EL (cell line): ENCODE measurements around the gene KIF19.

Experiments used
- DNase-seq: peaks from one replicate; pipeline ENCODE4 v3.0.0-alpha.2; 2016

Gene KIF19

DNA sequence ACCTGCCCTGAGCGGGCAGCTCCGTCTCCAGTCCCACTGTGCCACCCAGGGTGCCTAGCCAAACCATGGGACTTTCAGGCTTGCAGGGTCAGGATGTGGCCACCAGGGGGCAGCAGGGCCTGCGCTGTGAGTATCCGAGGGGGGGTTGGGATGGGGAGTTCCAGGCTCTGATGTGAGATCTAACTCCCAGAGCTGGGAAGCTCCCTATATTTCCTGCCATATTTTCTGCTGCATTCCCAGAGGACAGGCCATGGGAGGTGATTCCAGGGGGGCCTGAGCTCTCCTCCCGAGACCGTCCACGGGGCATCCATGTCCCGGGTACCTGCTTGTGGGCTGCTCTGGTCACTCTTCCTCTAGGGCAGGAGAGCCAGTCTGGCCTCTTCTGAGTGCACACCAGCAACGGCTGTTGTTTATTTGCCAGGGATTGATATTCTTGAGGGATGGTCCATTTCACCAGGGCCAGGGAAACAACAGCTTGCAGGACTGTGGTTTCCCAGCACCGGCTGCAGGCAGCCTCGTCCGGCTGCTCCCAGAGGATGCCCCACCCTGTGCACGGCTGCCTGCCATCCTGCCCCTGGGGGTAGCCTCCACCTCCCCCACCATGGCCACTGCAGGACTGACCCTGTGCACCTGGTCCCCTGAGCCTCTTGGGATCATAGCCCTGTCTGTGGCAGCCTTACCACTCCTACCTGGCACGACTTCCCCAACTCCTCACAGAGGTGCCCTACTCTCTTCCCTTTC lies 42.5 kb downstream of the KIF19 start:
- peak; percentile 45 for DNase-seq

DNA sequence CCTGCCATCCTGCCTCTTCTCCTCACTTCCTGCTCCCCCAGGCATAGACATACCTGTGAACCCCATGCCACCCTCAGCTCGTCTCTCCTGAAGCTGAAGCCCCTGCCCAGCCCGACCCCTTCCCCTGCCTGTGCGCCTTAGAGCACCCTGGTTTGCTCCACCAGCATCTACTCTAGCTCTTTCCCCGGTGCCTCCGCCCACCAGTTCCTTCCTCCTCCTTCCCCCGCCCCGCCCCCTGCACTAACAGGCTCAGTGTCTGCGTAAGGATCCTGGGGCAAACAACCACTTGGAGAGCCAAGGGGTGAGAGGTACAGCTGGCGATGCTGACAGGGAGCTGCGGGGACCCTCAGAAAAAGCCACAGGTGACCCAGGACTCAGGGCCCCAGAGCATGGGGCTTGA lies 43.2 kb downstream of the KIF19 start:
- no peak for DNase-seq

DNA sequence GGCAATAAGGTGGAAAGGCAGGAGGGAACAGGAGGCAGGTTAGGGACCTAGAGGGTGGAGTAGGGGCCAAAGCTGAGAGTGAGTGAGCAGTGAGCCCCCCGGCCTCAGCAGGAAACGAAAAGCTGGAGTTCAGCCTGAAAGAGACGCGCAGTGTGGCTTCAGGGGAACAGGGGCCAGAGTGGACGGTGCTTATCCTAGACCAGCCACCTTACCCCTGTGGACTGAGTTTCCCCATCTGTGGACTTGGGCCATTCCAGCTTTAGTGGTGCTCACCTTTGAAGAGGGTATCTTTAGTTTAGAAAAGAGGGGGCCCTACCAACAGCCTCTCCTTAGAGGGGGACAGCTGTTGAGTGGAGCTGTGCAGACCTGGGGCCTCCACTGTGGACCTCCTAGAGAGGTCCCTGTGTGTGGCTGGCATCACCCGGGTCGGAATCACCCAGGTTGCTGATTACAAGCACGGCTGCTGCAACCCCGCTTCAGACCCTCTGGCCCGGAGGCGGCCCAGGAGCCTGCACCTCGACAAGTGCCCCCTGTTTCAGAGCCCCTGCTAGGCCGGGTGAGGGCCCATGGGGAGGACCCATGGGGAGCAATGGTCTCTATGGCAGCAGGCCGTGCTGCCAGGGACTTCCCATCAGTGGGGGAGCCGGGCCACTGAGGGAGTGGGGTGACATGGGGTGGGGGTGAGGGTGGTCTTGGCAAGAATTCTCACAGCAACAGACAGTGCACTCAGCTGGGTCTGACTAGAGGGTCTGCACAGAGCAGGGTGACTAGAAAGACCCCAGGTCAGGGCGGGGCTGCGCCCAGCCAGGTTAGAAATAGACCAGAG lies 43.9 kb downstream of the KIF19 start:
- no peak for DNase-seq

DNA sequence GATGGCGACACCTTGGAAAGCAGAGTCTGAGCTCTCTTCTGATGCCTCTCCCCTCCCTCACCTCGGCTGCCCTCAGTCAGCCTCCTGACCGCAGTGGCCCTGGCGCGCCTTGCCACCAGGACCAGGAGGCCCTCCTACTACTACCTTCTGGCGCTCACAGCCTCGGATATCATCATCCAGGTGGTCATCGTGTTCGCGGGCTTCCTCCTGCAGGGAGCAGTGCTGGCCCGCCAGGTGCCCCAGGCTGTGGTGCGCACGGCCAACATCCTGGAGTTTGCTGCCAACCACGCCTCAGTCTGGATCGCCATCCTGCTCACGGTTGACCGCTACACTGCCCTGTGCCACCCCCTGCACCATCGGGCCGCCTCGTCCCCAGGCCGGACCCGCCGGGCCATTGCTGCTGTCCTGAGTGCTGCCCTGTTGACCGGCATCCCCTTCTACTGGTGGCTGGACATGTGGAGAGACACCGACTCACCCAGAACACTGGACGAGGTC lies 45.7 kb downstream of the KIF19 start:
- no peak for DNase-seq

DNA sequence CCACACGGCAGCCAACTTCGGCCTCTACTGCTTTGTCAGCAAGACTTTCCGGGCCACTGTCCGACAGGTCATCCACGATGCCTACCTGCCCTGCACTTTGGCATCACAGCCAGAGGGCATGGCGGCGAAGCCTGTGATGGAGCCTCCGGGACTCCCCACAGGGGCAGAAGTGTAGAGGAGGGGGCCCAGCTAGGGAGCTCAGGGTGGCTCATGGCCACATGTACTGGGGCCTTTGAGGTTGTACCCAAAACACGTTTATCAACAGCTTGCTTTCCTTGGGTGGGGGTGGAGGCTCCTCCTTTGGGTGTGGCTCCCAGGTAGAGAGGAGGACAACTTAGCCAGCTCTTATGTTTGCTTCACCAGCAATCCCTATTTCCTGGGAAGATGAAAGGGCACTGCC lies 46.4 kb downstream of the KIF19 start:
- DNase-seq: no peak

DNA sequence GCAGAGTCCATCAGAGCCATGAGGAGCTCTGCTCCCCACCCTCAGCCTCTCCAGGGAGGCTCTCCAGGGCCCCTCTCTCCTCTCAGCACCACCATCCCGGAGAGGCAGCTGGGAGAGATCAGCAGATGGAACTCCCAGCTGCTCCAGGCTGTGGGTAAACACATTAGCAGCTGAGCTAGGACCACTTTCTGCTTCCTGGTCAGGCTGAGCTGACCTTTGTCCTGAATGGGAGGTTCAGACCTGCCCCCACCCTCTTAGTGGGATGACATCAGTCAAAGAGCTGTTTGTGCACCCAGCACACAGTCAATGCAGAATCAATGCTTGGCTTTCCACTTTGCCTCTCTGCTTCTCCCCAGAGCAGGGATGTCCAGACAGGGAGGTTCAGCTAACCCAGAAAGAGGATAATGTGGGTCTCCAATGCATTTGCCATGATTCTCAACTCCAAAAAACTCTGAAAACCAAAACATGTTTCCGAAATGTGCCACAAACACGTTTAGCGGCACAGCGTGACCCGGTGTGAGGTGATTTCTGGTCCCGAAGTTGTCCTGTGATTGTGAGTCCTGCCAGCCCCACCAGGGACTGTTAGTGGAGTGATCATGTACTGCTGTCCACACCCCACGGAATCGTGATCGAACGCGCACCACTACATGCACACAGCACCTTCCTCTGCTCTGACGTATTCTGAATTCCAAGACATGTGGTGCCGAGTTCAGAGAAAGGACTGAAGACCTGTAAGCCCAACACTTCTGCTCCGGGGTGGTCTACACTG lies 48.0 kb downstream of the KIF19 start:
- no peak for DNase-seq

DNA sequence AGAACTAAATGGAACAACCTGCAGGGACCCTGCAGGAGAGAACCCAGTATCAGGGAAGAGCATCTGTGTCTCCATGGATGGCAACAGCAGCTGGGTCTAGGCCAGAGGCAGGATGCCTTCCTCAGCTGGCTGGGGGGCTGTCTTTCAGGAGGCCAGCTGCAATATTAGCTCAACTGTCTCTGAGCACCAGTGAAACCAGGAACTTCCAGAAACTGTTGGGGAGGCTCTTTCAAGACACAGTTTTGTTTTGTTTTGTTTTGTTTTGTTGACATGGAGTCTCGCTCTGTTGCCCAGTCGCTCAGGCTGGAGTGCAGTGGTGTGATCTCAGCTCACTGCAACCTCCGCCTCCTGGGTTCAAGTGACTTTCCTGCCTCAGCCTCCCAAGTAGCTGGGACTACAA lies 48.8 kb downstream of the KIF19 start:
- no peak for DNase-seq

DNA sequence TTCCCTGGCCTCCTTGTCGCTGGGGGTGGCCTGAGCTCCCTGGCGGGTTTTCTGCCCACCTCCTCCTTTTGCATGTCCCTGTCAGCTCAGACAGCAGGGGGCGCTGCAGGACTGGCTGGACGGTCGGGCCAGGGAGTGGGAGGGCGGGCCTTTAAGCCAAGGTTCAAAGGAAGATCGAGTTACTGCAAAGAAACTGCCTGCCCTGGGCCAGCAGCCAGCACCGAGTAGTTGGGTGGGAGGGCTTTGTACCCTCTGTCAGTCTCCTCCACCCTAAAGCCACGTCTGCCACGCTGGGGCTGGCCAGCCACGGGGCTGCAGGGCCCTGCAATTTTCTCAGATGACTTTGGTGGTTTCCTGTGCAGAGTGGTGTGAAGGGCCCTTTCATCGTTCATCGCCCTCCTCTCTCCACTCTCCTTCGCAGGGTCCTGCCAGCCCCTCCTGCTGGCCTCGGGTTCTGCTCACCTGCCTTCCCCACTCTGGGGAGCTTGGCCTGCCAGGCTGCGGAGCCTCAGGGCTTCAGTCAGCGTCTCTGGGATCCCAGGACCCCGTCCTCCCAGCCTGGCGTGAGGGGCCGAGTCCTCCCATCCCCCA lies 53.6 kb downstream of the KIF19 start:
- DNase-seq: peak; percentile 59

DNA sequence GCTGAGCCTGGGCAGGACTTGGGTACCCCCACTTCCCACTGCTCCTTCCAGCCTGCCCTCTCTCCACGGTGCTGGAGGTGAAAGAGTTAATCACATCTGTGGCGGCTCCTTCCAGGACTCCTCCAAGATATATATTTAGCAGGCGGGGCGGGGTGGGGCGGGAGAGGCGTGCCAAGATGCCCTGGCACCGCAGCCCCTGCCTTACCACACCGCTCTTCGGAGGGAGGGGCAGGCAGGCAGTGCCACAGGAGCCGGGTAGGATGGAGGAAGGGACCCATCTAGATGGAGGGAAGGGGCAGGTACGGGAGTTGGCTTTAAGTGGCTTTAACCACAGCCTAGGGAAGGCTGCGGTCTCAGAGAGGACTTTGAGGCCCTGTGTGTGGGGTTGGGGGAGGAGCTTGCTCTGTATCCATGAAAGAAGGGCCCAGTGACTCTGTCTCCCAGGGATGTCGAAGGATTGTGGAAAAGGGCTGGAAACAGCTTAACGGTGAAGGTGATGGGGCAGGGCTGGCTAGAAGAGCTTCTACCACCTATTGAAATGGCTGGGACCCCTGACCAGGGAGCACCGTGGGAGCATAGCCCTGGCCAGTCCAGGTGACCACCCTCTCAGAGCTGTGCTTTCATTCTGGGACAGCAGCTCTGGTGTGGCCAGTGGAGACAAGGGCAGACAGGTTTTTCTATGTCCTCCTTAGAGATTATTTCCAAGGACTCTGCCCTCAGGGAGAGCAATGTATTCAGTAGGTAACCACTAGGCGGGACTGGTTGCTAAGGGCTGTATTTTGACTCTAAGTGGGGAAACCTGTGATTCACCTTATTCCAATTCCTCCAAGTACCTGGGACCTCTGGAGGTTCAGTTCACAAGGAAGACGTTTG lies 54.3 kb downstream of the KIF19 start:
- no peak for DNase-seq

DNA sequence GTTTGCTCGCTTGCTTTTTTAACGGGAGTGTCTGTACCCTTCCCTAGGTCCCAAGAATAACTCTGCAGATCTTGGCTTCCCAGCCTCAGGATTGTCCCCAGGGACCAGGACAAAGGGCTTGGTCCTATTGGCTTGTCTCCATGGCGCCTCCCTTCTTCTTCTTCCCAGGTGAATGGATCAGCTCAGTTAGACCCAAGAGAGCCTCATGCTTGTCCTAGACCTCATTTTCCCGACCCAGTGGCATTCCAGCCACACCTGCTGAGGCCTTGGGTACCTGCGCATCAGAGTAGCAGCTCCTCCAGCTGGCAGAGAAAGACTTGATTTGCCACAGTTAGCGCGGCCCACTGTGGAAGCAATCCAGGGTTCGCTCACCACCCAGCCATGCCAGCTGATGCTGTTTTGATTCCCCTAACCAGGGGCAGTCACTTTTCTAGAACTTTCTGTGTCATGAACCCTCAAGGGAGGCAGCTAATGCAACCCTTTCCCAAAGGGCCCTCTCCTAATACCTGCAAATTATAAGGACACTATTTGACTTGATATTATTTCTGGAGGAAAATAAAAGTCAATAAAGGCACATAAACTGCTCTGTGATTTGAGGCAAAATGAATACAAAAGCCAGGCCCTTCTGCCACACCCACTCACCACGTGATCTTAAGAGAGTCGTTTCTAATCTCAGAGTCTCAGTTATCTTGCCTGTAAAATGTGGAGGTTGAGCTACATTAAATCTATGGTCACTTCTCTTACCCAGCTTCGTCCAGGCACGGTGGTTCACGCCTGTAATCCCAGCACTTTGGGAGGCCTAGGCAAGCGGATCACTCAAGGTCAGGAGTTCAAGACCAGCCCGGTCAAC lies 55.2 kb downstream of the KIF19 start:
- DNase-seq: no peak

DNA sequence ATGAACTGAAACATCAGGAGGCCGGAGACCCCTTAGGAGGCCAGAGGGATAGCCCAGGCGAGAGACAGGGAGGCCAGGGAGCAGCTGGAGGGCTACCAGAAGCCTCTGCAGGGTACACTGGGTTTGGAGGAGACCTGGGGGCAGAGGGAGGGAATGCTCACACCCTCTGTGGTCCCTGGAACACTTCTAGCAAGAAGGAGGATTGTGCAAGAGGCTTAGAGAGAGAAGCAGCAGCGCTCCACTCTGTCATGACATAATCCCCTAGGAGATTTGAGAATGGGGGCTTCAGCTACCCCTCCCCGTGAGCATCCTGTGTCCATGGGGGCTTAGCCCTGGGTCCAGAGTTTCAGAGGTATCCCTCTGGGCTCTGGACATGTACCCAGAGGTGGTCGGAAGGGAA lies 57.1 kb downstream of the KIF19 start:
- no peak for DNase-seq

DNA sequence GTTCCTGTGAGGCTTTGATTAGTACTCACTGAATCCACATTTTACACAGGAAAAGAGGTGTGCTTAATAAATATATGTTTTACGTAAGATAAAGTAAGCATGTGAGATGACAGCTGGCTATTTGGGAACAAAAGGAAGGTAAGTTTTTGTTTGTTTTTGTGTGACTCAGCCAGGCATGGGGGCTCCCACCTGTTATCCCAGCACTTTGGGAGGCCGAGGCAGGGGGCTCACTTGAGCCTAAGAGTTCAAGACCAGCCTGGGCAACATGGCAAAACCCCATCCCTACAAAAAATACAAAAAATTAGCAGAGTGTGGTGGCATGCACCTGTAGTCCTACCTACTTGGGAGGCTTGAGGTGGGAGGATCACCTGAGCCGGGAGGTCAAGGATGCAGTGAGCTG lies 59.2 kb downstream of the KIF19 start:
- no peak for DNase-seq

DNA sequence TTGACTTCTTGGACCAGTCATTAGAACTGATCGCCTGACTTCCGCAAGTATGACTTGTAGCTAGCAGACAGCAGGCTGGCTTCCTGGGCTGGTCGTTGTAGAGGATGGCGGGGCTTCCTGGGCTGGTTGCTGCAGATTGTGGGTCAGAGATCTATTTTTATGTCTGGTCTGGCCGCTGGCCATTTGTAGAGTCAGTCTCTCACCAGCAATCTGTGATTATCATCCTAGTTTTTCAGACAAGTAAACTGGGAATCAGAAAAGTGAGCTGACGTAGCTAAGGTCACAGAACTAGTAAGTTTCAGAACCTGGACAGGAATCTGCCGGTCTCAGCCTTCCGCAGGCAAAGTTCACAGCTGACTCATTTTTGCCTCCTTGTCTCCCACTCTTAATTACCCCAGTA lies 60.4 kb downstream of the KIF19 start:
- DNase-seq: no peak

DNA sequence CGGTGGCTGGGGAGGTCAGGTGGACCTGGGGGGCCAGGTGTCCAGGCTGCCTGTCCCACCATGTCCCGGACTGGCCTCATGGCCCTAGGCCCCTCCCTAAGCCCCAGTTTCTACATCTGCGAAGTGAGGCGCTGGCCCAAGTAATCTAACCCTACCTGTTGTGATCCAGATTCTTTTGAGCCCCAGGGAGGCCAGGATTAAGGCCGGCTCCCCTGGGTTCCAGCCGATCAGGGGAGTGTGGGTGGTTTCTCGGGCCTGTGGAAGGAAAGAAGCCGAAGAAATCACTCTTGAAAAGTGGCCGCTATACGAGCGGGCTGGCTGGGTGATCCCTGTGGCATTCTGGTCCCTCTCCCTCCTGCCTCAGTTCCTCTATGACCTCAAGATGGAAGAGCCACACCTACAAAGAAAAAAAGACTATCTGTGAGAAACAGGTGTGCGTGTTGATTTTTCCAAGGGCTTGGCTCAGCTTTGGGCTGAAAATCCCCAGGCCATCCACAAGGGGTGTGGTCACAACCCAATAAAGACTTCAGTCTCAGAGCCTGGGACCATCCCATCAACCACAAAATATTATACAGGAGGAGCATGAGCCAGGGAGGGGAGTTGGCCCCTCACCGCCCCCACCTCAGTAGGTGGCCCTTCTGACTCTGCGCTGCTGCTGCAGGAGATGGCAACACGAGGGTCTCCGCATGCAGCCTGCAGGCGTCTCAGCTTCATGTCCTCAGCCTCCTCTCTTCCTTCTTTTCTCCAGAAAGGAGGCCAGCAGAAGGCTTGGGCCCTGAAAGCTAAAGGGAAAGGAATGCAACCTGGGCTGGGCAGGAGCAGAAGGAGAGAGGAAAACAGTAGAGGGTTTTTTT lies 61.6 kb downstream of the KIF19 start:
- DNase-seq: no peak

DNA sequence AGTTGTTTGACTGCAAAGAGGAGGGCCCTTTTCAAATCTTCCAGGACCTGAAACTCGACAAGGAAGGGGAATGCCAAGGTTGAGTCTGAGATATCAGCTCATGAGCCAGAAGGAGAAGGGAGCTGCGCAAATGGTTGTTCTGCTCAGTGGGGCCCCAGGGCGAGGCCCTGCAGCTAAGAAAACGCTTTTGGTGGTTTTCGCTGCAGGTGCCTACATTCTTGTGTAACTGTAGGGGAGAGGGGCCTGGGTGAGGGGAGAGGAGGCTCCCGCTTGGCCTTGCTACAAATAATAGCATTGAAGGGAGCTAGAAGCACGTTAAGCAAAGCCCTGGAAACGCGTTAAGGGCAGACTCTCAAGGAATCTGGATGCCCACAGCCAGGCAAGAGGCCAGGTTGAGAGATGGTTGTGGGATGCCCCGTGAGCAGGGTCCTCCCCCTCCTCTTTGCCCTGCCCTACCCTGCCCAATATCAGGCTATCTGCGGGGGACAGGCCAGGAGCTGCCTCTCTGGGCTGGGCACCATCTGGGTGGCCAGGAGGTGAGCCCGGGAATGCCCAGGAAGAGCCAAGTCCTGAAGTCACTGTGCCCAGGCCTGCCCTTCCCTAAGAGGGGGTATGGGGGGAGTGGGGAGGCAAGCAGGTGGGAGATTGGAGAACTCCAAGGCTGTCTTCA lies 63.2 kb downstream of the KIF19 start:
- DNase-seq: no peak

DNA sequence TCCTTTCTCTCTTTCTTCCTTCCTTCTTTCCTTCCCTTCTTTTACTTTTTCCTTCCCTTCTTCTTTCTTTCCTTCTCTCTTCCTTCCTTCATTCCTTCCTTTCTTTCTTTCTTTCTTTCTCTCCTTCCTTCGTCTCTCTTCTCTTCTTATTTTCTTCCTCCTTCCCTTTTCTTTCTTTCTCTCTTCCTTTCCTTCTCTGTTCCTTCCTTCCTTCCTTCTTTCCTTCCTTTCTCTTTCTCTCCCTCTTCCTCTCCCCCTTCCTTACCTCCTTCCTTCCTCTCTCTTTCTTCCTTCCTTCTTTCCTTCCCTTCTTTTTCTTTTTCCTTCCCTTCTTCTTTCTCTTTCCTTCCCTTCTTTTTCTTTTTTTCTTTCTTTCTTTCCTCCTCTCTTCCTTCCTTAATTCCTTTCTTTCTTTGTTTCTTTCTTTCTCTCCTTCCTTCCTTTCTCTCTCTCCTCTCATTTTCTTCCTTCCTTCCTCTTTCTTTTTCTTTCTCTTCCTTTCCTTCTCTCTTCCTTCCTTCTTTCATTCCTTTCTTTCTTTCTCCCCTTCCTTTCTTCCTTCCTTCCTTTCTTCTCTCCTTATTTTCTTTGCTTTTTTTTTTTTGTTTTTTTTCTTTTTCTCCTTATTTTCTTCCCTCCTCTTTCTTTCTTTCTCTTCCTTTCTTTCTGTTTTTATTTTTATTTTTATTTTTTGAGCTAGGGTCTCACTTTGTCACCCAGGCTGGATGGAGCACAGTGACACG lies 64.1 kb downstream of the KIF19 start:
- DNase-seq: no peak

DNA sequence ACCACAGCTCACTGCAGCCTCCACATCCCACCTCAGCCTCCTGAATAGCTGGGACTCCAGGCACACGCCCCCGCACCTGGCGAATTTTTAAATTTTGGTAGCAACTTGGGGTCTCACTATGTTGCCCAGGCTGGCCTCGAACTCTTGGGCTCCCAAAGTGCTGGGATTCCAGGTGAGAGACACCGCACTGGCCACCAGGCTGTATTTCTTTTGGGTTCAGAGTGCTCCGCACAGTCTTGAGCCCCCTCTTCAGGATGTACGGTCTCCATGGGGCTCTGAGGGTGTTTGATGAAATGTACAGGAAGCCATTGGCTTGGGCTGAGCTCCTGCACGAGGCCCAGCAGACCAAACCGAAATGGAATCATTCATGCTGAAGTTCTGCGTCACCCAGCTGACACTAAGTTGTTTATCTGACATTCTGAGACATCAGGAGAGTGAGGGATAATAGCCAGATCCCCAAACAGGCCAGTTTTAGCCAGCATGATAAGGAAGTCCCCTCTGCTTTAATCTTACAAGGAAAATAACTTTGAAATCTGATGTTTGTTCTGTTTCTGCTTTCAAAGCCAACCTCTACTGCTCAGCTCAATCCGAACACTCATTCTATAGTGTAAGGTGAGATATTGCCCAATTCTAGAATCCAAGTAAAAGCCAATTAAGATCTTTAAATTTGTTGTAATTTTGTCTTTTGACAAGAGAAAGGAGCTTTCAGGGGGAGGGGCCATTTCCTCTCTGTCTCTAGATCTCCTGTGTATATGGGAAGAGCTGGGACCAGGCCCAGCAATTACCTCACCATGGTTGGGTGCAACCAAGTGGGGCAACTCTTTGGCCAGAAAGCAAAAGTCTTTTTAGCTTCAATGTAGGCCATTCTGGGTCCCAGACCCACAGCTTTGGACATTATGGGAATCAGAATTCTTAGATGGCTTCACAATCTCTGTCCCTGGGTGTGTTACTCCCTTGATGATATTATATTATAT lies 64.9 kb downstream of the KIF19 start:
- no peak for DNase-seq

DNA sequence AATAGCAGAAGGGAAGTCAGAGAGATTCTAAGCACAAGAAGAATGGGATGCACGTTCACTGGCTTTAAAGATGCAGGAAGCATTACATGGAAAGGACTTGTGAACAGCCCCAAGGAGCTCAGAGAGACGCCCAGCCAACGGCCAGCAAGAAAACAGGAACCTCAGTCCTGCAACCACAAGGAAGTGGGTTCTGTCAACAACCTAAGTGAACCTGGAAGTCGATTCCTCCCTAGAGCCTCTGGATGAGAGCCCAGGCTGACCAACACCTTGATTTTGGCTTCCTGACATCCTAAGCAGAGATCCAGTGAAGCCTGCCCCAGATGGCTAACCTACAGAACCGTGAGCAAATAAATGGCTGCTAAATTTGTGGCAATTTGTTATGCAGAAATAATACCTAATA lies 65.7 kb downstream of the KIF19 start:
- DNase-seq: no peak
